Fibroblast of the aortic adventitia (primary cell): ENCODE results near the gene SGSM1. TPM values are rescaled to one million over a fixed set of nuclear protein-coding genes. Genes with fewer than 3 reads are reported as not detected.

Experiments
- DNase-seq: peaks from one replicate; pipeline ENCODE4 v3.0.0-alpha.2; 2010; ENCODE audit warnings: low read depth
- H3K4me3 ChIP-seq: 2 replicates; pipeline ENCODE4 v1.5.1; 2011; ENCODE audit warnings: low read depth, mild to moderate bottlenecking, control low read depth, low read length, moderate library complexity
- total RNA-seq: library from RNA; depleted of rRNA; stranded (reverse); fragments of >200 nt; gene quantifications from 2 replicates; pipeline ENCODE4 v1.2.3, GENCODE V29; 2012; ENCODE audit warnings: low replicate concordance
- TF ChIP-seq, protein P1 (sequence below): IDR thresholded peaks from 2 replicates; pipeline ENCODE4 v1.5.1; 2011; ENCODE audit warnings: mild to moderate bottlenecking, low read length, control low read depth, inconsistent platforms; ENCODE audit not compliant: insufficient read depth

The SGSM1 gene
- total RNA-seq, 1 donor = not detected

DNA sequence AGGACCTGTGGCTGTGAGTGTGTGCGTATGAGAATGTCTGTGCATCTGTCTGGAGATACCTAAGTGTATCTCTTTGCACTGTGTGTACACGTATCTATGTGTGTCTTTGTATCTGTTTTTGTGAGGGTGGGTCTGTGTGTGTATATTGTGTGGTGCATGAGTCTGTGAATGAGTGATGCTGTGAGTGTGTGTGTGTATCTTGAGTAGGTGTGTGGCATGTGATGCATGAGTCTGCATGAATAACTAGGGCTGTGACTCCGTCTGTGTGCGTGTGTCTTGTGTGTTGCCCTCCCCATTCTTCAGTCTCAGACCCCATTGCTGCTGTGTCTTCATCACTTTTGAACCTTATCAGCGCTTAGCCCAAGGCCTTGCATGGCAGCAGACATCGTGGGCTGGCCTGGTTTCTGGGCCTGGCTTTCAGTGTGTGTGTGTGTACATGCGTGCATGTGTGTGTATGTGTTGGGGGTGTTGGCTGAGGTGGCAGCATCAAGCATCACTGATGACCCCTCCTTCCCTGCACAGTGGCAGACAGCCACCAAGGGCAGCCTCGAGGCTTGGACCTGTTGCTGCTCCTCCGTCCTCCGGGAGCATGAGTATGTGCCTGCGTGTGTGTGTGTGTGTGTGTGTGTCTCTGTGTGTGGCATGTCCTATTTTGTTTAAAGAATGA is 1.4 kb downstream of the SGSM1 start:
- DNase-seq = no peak
- H3K4me3 ChIP-seq = no peak overlapping the region
- TF ChIP-seq, protein P1, sequence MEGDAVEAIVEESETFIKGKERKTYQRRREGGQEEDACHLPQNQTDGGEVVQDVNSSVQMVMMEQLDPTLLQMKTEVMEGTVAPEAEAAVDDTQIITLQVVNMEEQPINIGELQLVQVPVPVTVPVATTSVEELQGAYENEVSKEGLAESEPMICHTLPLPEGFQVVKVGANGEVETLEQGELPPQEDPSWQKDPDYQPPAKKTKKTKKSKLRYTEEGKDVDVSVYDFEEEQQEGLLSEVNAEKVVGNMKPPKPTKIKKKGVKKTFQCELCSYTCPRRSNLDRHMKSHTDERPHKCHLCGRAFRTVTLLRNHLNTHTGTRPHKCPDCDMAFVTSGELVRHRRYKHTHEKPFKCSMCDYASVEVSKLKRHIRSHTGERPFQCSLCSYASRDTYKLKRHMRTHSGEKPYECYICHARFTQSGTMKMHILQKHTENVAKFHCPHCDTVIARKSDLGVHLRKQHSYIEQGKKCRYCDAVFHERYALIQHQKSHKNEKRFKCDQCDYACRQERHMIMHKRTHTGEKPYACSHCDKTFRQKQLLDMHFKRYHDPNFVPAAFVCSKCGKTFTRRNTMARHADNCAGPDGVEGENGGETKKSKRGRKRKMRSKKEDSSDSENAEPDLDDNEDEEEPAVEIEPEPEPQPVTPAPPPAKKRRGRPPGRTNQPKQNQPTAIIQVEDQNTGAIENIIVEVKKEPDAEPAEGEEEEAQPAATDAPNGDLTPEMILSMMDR = no peak

DNA sequence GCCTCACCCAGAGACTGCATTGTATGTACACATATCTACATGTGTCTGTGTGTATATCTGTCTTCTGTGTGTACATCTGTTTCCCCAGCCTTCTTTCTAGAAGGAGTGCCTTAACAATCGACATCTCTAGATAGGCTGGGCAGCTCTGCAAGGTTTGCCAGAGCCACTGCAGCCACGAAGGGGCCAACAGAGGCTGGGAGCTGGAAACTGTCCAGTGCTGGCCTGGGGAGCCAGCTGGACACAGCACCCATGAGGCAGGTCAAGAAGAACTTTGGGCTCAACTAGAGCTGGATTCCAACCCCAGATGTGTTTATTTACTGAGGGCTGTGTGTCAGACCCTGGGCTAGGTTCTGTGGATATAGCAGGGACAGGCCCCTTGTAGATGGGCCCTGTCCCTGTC is 3.3 kb downstream of the SGSM1 start:
- TF ChIP-seq, protein P1 = no peak
- H3K4me3 ChIP-seq = no peak overlapping the region
- DNase-seq = no peak

- DNase-seq = no peak
- H3K4me3 ChIP-seq = no peak overlapping the region
- TF ChIP-seq, protein P1 = no peak
Observed at GRCh38 chr22:24810043-24810749, 4.2 kb downstream of the SGSM1 start.

GRCh38 chr22:24812950-24813775 is 7.2 kb downstream of the SGSM1 start:
- H3K4me3 ChIP-seq = no peak overlapping the region
- no peak for DNase-seq
- TF ChIP-seq, protein P1 = no peak

DNA sequence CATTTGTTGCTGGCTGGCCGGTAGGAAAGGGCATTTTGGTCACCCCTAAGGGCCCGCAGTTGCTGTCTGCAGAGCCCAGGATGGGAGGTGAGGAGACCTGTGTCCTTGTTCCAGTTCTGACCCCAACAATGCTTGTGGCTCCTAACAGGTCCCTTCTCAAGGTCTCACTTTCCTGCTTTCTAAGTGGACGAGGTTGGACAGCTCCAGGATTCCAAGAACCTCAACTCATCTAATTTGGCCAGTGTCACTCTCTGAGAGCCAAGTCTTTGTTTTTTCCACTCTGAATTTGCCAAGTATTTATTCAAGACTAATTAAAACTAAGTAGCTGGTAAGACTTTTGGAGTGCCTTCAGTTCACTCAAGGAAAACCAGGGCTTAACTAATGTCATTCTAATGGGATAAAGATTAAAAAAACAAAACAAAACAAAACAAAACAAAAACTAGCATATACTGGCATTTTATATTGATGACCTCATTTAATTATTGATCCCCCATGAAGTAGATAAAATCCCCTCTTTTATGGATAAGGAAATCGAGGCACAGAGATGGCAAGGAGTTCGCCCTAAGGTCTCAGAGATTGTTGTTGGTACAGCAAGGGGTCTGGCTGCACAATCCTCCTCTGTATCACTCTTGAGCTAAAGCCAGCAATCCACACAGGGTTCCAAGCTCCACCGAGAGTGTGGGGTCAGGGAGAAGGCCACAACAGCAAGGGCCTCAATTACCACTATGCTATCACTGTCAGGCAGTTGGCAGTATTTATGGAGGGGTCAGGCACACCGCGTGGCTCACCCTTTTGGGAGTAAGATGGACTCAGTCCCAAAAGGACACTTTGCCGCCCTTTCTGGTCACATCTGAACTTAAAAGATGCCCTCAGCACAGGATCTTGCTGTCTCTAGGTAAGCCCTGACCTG is 8.1 kb downstream of the SGSM1 start:
- H3K4me3 ChIP-seq = no peak overlapping the region
- DNase-seq = no peak
- TF ChIP-seq, protein P1 = no peak

DNA sequence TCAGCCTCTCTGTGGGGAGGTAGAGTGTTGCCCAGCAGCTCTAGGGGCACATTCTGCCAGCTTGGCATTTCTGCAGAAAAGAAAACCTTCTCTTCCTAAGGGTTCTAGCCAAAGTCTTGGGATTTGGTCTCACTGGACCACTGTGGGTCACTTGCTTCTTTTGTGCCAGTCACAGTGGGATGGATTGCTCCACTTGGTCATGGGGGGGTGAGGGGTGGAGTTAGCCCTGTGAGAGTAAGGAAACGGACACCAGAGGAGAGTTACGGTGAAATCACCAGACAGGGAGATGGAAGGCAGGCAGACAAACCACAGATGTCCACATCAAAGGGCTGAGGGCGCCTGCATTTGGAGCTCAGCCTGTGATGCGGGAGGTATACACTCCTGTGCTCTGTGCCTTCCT is 10.8 kb downstream of the SGSM1 start:
- no peak for DNase-seq
- no peak overlapping the region for H3K4me3 ChIP-seq
- TF ChIP-seq, protein P1 = no peak
